Neuronal stem cell (in vitro differentiated cells): ENCODE measurements around the gene CDCA4.

Experiments used
- DNase-seq: peaks from one replicate; pipeline ENCODE4 v3.0.0-alpha.2; 2013; ENCODE audit warnings: low spot score
- H2AFZ ChIP-seq: one replicate; pipeline ENCODE4 v1.6.1; 2013; ENCODE audit warnings: mild to moderate bottlenecking, low read length, inconsistent platforms
- H2AK5ac ChIP-seq: 2 replicates; pipeline ENCODE4 v1.6.1; 2013; ENCODE audit warnings: low read depth, mild to moderate bottlenecking, inconsistent platforms, low read length, moderate library complexity, mixed read lengths
- H2BK120ac ChIP-seq: 2 replicates; pipeline ENCODE4 v1.6.1; 2013; ENCODE audit warnings: low read depth, mild to moderate bottlenecking, inconsistent platforms, low read length, moderate library complexity, mixed read lengths
- H2BK12ac ChIP-seq: one replicate; pipeline ENCODE4 v1.6.1; 2013; ENCODE audit warnings: low read length, inconsistent platforms
- H2BK15ac ChIP-seq: 2 replicates; pipeline ENCODE4 v1.6.1; 2013; ENCODE audit warnings: mild to moderate bottlenecking, low read length, inconsistent platforms, mixed read lengths
- H2BK5ac ChIP-seq: one replicate; pipeline ENCODE4 v1.6.1; 2013; ENCODE audit warnings: inconsistent platforms, mild to moderate bottlenecking, low read length, moderate library complexity
- H3K14ac ChIP-seq: one replicate; pipeline ENCODE4 v1.6.1; 2013; ENCODE audit warnings: low read length, inconsistent platforms
- H3K18ac ChIP-seq: 2 replicates; pipeline ENCODE4 v1.6.1; 2013; ENCODE audit warnings: low read length, inconsistent platforms
- H3K23ac ChIP-seq: 2 replicates; pipeline ENCODE4 v1.6.1; 2013; ENCODE audit warnings: low read depth, mild to moderate bottlenecking, mixed read lengths, low read length, inconsistent platforms; ENCODE audit not compliant: poor library complexity
- H3K27ac ChIP-seq: replicated peaks from 3 replicates; pipeline ENCODE4 v1.5.1; 2013; ENCODE audit warnings: low read length, inconsistent platforms
- H3K27me3 ChIP-seq, 3 experiments: 2 replicates each; pipeline ENCODE4 v1.6.1; 2013; ENCODE audit warnings: low read length in 3 of 3, mild to moderate bottlenecking in 2 of 3, inconsistent platforms in 1 of 3, low read depth in 1 of 3, mixed read lengths in 1 of 3, moderate library complexity in 1 of 3; ENCODE audit not compliant: control insufficient read depth in 3 of 3, insufficient read depth in 3 of 3
- H3K36me3 ChIP-seq, 2 donors: replicated peaks in 1 of 2; 2 replicates each; pipeline ENCODE4 v1.6.1; 2013; ENCODE audit warnings: low read length in 2 of 2; ENCODE audit not compliant: control insufficient read depth in 2 of 2, insufficient read depth in 2 of 2
- H3K4ac ChIP-seq: 2 replicates; pipeline ENCODE4 v1.6.1; 2013; ENCODE audit warnings: inconsistent platforms, mild to moderate bottlenecking, low read length, moderate library complexity
- H3K4me1 ChIP-seq, 2 donors: 1 replicate in 1 of 2; 2 replicates in 1 of 2; pipeline ENCODE4 v1.6.1; 2013; ENCODE audit warnings: low read length in 2 of 2, low read depth in 1 of 2; ENCODE audit not compliant: control insufficient read depth in 2 of 2, insufficient read depth in 1 of 2
- H3K4me2 ChIP-seq: one replicate; pipeline ENCODE4 v1.6.1; 2013; ENCODE audit warnings: mild to moderate bottlenecking, low read length, inconsistent platforms; ENCODE audit not compliant: insufficient read depth, poor library complexity, severe bottlenecking
- H3K4me3 ChIP-seq, 2 donors: 2 replicates each; pipeline ENCODE4 v1.5.1; 2013; ENCODE audit warnings: low read length in 2 of 2, mild to moderate bottlenecking in 2 of 2, inconsistent platforms in 1 of 2, moderate library complexity in 1 of 2
- H3K79me1 ChIP-seq: one replicate; pipeline ENCODE4 v1.6.1; 2013; ENCODE audit warnings: low read depth, mild to moderate bottlenecking, inconsistent platforms, low read length, moderate library complexity
- H3K9ac ChIP-seq: one replicate; pipeline ENCODE4 v1.6.1; 2013; ENCODE audit warnings: mild to moderate bottlenecking, low read depth, low read length, inconsistent platforms; ENCODE audit not compliant: poor library complexity
- H3K9me3 ChIP-seq, 2 donors: replicated peaks in 1 of 2; 2 replicates each; pipeline versions ENCODE3 to v1.6.1; 2013; ENCODE audit warnings: low read length in 2 of 2, mild to moderate bottlenecking in 2 of 2, inconsistent platforms in 1 of 2, low read depth in 1 of 2, mixed read lengths in 1 of 2, moderate library complexity in 1 of 2; ENCODE audit not compliant: control insufficient read depth in 2 of 2, insufficient read depth in 1 of 2
- H4K8ac ChIP-seq: one replicate; pipeline ENCODE4 v1.6.1; 2013; ENCODE audit warnings: low read depth, mild to moderate bottlenecking, inconsistent platforms, low read length, moderate library complexity
- H4K91ac ChIP-seq: one replicate; pipeline ENCODE4 v1.6.1; 2013; ENCODE audit warnings: low read length, low read depth, mild to moderate bottlenecking, inconsistent platforms; ENCODE audit not compliant: poor library complexity
- WGBS, 2 donors: extraction: QIAGEN DNeasy Blood & Tissue Kit; methylation state at CpG; one replicate each; pipeline ENCODE4 v1.1.7; 2013; ENCODE audit warnings: missing lambda C conversion rate in 2 of 2, mixed read lengths in 1 of 2; ENCODE audit not compliant: insufficient read length in 2 of 2, insufficient replicate concordance in 1 of 2; ENCODE audit errors: extremely low coverage in 2 of 2; 5-methylcytosine and 5-hydroxymethylcytosine counted together

Gene CDCA4

DNA sequence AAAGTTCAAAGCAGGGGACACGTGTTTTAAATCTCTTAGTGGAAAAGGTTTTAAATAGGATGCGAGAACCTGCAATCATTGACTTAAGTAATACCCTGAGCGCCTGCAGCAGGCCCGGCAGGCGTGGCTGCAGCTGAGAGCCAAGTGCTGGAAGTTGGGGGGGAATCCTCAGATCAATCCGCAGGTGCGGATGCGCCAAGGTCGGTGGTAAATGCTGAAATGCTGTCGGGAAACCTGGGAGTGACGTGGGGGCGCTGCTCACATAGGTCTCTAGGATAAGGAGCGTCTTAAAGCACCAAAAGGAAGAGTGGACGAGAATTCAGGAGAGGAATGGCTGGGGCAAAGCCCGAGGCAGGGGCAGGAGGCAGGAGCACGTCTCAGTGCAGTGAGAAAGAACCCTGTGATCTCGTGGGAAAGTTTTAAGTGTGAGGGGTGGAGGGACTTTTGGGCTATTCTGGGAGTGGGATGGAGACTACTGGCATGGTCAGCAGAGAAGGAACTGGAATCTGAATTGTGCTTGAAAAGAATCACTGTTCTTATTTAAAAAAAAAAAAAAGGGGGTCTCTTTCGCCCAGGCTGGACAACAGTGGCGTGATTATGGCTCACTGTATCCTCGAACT lies 883 bp upstream of the CDCA4 start:
- Histone ChIP-seq H2AFZ (peak overlapping the region; percentile 97), H3K14ac (peak overlapping the region; percentile 2), H2BK12ac (no peak overlapping the region)

DNA sequence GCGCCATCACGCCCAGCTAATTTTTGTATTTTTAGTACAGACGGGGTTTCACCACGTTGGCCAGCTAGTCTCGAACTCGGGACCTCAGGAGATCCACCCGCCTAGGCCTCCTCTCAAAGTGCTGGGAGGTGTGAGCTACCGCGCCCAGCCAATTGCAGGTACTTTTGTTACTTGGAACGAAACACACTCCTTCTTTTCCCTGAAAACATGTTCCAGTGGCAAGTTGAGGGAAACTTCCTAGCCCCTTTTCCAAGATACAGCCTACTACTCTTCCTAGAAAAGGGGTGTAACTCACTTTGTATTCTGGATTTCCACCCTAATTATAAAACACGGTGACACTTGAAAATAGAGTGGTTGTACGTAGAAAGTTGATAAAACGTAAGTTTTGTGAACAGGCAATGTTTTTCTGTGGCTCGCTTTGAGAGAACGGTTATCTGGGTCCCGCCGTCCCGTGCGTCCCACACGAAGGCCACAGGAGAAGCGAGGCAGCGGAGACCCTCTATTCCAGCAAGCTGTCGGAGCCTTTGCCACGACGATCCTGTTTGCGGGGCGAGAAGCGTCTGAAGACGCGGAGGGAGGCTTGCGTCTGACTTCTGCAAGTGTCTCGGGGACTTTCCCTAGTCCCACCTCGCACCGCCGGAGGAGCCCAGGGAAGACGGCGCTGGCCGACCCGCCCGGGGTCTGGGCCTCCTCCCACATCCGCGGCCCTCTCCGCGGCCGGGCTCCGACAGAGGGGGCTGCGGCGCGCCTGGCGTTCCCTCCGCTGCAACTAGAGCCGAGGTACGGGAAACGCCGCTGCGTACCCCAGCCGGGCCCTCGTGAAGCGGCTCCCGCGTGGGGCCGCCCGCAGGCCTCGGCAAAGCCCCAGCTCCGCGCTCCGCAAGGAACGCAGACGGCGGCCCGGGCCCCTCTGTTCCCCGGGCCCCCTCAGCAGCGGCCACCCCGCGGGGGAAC lies 745 bp downstream of the CDCA4 start:
- H3K4me2 ChIP-seq, result peak overlapping the region; percentile 55
- H3K9me3 ChIP-seq, result no peaks in the 10 kb centered on the region
- H3K18ac ChIP-seq, result peak overlapping the region; percentile 98
- H2AFZ ChIP-seq, result peak overlapping the region; percentile 87
- H2BK15ac ChIP-seq, result peak overlapping the region; percentile 86
- peak overlapping the region; percentile 94 to 99 for H3K4me3 ChIP-seq
- peaks cover 3% of the 10 kb centered on the region for H3K79me1 ChIP-seq
- peak overlapping the region; percentile 95 for H2AK5ac ChIP-seq
- peak overlapping the region; percentile 92 for H3K27ac ChIP-seq
- H3K14ac ChIP-seq, result peak overlapping the region; percentile 92
- no peak overlapping the region for H2BK12ac ChIP-seq
- peak overlapping the region; percentile 62 for H3K23ac ChIP-seq
- peaks cover 9 to 44% of the 10 kb centered on the region in 2 donors for H3K36me3 ChIP-seq
- H3K9ac ChIP-seq, result peak overlapping the region; percentile 98
- H2BK120ac ChIP-seq, result no peak overlapping the region
- peak overlapping the region; percentile 39 for H3K4ac ChIP-seq
- WGBS, 2 donors, result no CpG with 5 or more reads among the region's 75 CpGs
- peak overlapping the region; percentile 91 for H2BK5ac ChIP-seq
- peak; percentile 33 for DNase-seq
- H3K4me1 ChIP-seq, result peaks cover 15 to 17% of the 10 kb centered on the region in 2 donors
- H3K27me3 ChIP-seq, result no peaks in the 10 kb centered on the region
- H4K91ac ChIP-seq, result no peak overlapping the region
- no peak overlapping the region for H4K8ac ChIP-seq

More for the DNA sequence above, 883 bp upstream of the CDCA4 start:
- no peaks in the 10 kb centered on the region for H3K27me3 ChIP-seq
- no peak overlapping the region for H2BK120ac ChIP-seq
- H3K79me1 ChIP-seq, result peaks cover 3% of the 10 kb centered on the region
- H4K91ac ChIP-seq, result no peak overlapping the region
- H3K4me2 ChIP-seq, result peak overlapping the region; percentile 63
- H3K9ac ChIP-seq, result peak overlapping the region; percentile 60
- H2AK5ac ChIP-seq, result no peak overlapping the region
- no peak overlapping the region for H4K8ac ChIP-seq
- H3K27ac ChIP-seq, result peak overlapping the region; percentile 81
- H3K36me3 ChIP-seq, result peaks cover 9 to 29% of the 10 kb centered on the region in 2 donors
- no peak overlapping the region for H2BK5ac ChIP-seq
- H3K9me3 ChIP-seq, result no peaks in the 10 kb centered on the region
- H2BK15ac ChIP-seq, result no peak overlapping the region
- no CpG with 5 or more reads among the region's 20 CpGs for WGBS, 2 donors
- H3K4ac ChIP-seq, result no peak overlapping the region
- H3K4me3 ChIP-seq, result peak overlapping the region; percentile 86 to 92
- H3K4me1 ChIP-seq, result peaks cover 11 to 13% of the 10 kb centered on the region in 2 donors
- H3K18ac ChIP-seq, result peak overlapping the region; percentile 70
- H3K23ac ChIP-seq, result no peak overlapping the region
- no peak for DNase-seq

DNA sequence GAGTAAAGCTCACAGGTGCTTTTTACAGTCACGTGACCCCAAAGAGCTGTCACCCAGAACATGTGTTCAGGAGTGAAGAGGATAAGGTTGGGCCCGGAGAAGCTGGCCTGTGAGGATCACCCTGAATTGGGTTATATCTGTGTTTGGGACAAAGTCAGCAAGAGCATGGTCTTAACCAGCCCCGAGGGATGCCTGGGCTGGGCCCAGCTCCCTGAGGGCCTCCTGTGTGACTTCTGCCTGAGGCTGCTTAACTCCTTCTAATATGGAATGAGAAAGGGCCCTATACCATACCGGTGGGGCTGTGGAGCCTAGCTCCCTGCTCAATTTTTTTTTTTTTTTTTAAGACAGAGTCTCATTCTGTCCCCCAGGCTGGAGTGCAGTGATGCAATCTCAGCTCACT lies 2.5 kb downstream of the CDCA4 start:
- Histone ChIP-seq H4K8ac (no peak overlapping the region), H2BK5ac (no peak overlapping the region), H2AFZ (no peak overlapping the region), H2BK15ac (no peak overlapping the region), H3K18ac (no peak overlapping the region), H3K4me2 (no peak overlapping the region), H3K23ac (no peak overlapping the region), H3K36me3 (peaks cover 9 to 56% of the 10 kb centered on the region in 2 donors), H2BK12ac (no peak overlapping the region), H2AK5ac (no peak overlapping the region), H3K4ac (no peak overlapping the region), H3K9me3 (no peaks in the 10 kb centered on the region), H3K27me3 (no peaks in the 10 kb centered on the region), H3K9ac (no peak overlapping the region), H3K14ac (no peak overlapping the region), H3K27ac (no peak overlapping the region), H3K79me1 (peaks cover 3% of the 10 kb centered on the region), H4K91ac (no peak overlapping the region), H3K4me1 (peaks cover 15 to 18% of the 10 kb centered on the region in 2 donors), H2BK120ac (no peak overlapping the region), H3K4me3 (no peak overlapping the region)
- no peak for DNase-seq
- no CpG with 5 or more reads among the region's 4 CpGs for WGBS, 2 donors

DNA sequence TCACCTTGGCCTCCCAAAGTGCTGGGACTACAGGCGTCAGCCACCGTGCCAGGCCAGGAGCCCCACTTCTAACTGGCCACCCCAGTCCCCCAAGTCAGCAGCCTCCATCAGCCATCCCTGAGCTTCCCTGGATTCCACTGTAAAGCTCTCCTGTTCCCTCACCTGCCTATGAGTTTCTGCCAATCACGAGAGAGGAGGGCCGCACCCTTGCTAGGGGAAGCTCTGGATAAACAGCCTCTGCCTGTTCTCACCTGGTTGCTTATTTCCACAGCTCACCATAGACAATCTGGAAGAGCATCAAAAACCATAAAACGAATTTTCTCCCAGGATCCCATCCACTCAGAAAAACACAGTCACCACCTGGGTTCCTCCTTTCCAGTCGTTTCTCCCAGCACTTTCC lies 5.0 kb downstream of the CDCA4 start:
- no peak overlapping the region for H4K91ac ChIP-seq
- H3K27me3 ChIP-seq, result no peaks in the 10 kb centered on the region
- no peak overlapping the region for H3K4me3 ChIP-seq
- no peak overlapping the region for H2AFZ ChIP-seq
- no peak overlapping the region for H2AK5ac ChIP-seq
- H3K27ac ChIP-seq, result no peak overlapping the region
- H3K79me1 ChIP-seq, result peaks cover 12% of the 10 kb centered on the region
- H3K36me3 ChIP-seq, result peaks cover 21 to 81% of the 10 kb centered on the region in 2 donors
- no peak overlapping the region for H3K4me2 ChIP-seq
- no peak overlapping the region for H2BK12ac ChIP-seq
- no peak overlapping the region for H3K4ac ChIP-seq
- no peak overlapping the region for H2BK120ac ChIP-seq
- peaks cover 13 to 15% of the 10 kb centered on the region in 2 donors for H3K4me1 ChIP-seq
- H2BK15ac ChIP-seq, result no peak overlapping the region
- H2BK5ac ChIP-seq, result no peak overlapping the region
- H3K9me3 ChIP-seq, result no peaks in the 10 kb centered on the region
- no CpG with 5 or more reads among the region's 6 CpGs for WGBS, 2 donors
- no peak overlapping the region for H3K23ac ChIP-seq
- no peak overlapping the region for H3K18ac ChIP-seq
- H4K8ac ChIP-seq, result no peak overlapping the region
- no peak overlapping the region for H3K9ac ChIP-seq
- DNase-seq, result no peak
- no peak overlapping the region for H3K14ac ChIP-seq
